HEK293T (cell line): ENCODE results near the gene KBTBD8.

Source experiments
- CTCF ChIA-PET: fragments of 350-600 bp; formaldehyde crosslinking; extraction: SDS; loops from one replicate; lab custom pipeline; 2021; ENCODE audit warnings: antibody characterized with exemption, inconsistent platforms; lab: Yijun Ruan, JAX
- POLR2A ChIA-PET: fragments of 350-600 bp; formaldehyde crosslinking; extraction: SDS; loops from one replicate; lab custom pipeline; 2020; ENCODE audit warnings: antibody characterized with exemption, inconsistent platforms; lab: Yijun Ruan, JAX
- DNase-seq: peaks from one replicate; pipeline ENCODE4 v3.0.0; 2012; ENCODE audit warnings: mixed read lengths; ENCODE audit errors: extremely low spot score
- ARNT ChIP-seq: fragments of 450-650 bp; IDR thresholded peaks from 2 replicates; pipeline ENCODE4 v1.6.1; 2017; ENCODE audit warnings: mild to moderate bottlenecking
- BHLHE40 ChIP-seq: fragments of 450-650 bp; IDR thresholded peaks from 2 replicates; pipeline ENCODE4 v1.6.1; 2016; ENCODE audit warnings: mild to moderate bottlenecking, moderate library complexity, borderline replicate concordance
- CTBP1 ChIP-seq: fragments of 450-650 bp; IDR thresholded peaks from 2 replicates; pipeline ENCODE4 v1.6.1; 2016; ENCODE audit warnings: borderline replicate concordance
- ELF4 ChIP-seq: fragments of 450-650 bp; IDR thresholded peaks from 2 replicates; pipeline ENCODE4 v1.6.1; 2017; ENCODE audit warnings: antibody characterized with exemption
- FOXA1 ChIP-seq: fragments of 450-650 bp; IDR thresholded peaks from 2 replicates; pipeline ENCODE4 v1.6.1; 2016; ENCODE audit warnings: mild to moderate bottlenecking
- FOXK2 ChIP-seq: fragments of 450-650 bp; IDR thresholded peaks from 2 replicates; pipeline ENCODE4 v1.6.1; 2016; ENCODE audit warnings: mild to moderate bottlenecking
- FOXM1 ChIP-seq: fragments of 450-650 bp; IDR thresholded peaks from 2 replicates; pipeline ENCODE4 v1.6.1; 2017; ENCODE audit warnings: mild to moderate bottlenecking, borderline replicate concordance
- HDGF ChIP-seq: fragments of 450-650 bp; IDR thresholded peaks from 2 replicates; pipeline ENCODE4 v1.6.1; 2017; ENCODE audit warnings: antibody characterized with exemption, borderline replicate concordance
- L3MBTL2 ChIP-seq: fragments of 450-650 bp; conservative IDR thresholded peaks from 2 replicates; pipeline ENCODE4 v1.6.1; 2016; ENCODE audit warnings: mild to moderate bottlenecking
- LEF1 ChIP-seq: fragments of 450-650 bp; IDR thresholded peaks from 2 replicates; pipeline ENCODE4 v1.6.1; 2017; ENCODE audit warnings: mild to moderate bottlenecking, borderline replicate concordance
- NFRKB ChIP-seq: fragments of 450-650 bp; IDR thresholded peaks from 2 replicates; pipeline ENCODE4 v1.6.1; 2016; ENCODE audit warnings: mild to moderate bottlenecking, moderate library complexity
- SP1 ChIP-seq: fragments of 450-650 bp; IDR thresholded peaks from 2 replicates; pipeline ENCODE4 v1.6.1; 2017
- SUZ12 ChIP-seq: fragments of 450-650 bp; IDR thresholded peaks from 2 replicates; pipeline ENCODE4 v1.6.1; 2016; ENCODE audit warnings: mild to moderate bottlenecking
- TARDBP ChIP-seq: fragments of 450-650 bp; IDR thresholded peaks from 2 replicates; pipeline ENCODE4 v1.6.1; 2016
- ZNF384 ChIP-seq: fragments of 450-650 bp; IDR thresholded peaks from 2 replicates; pipeline ENCODE4 v1.6.1; 2016
- TF ChIP-seq, protein P1 (sequence below): fragments of 450-650 bp; IDR thresholded peaks from 2 replicates; pipeline ENCODE4 v1.6.1; 2016

The KBTBD8 gene

DNA sequence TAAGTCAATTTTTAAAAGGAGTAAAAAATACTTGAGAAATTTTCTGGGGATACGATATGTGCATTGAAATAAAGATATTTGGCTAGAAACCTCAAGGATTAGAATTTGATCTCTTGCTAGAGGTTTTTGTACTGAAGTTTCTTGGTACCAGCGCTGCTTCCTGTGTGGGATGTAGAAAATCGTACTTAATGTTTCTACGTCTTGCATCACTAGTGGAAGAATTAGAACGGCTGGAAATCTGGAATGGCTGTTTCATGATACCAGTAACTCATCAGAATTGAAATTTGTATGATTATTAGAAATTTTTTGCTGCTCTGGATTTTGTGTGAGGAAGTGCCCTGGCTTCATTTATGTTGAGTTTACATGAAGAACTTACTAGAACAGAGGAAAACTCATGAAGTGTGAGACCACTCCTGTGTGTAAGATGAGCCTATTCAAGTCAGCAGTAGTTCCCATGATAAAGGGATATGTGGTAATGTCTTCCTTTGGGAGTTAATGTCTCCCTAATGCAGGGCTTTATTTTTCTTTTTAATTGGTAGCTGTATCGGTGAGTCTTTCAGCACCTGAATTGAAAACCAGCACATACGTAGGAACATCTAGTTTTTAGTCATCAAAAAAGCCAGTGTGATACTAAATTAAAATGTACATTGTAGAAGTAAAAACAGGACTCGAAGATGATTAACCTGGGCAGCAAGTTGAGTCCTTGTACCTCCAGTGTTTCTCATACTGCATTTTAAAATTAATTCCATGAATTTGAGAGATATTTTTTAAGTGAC is 3.2 kb downstream of the KBTBD8 start:
- TF ChIP-seq FOXA1 (no peak), L3MBTL2 (no peak), TARDBP (no peak), BHLHE40 (no peak), FOXM1 (no peak), FOXK2 (no peak), CTBP1 (no peak), LEF1 (no peak), SP1 (no peak), SUZ12 (no peak), ARNT (no peak), ELF4 (no peak), NFRKB (no peak), HDGF (no peak), ZNF384 (no peak)
- TF ChIP-seq, protein P1, sequence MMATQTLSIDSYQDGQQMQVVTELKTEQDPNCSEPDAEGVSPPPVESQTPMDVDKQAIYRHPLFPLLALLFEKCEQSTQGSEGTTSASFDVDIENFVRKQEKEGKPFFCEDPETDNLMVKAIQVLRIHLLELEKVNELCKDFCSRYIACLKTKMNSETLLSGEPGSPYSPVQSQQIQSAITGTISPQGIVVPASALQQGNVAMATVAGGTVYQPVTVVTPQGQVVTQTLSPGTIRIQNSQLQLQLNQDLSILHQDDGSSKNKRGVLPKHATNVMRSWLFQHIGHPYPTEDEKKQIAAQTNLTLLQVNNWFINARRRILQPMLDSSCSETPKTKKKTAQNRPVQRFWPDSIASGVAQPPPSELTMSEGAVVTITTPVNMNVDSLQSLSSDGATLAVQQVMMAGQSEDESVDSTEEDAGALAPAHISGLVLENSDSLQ: no peak
- ChIA-PET CTCF (no interaction called here), POLR2A (interaction anchor here (0.6 kb wide), 1 partner anchor 195 kb away, joined by 3 read pairs; no protein-coding TSS in a partner anchor)
- no peak for DNase-seq

- TF ChIP-seq ARNT (no peak), FOXK2 (no peak), ZNF384 (no peak), ELF4 (no peak), HDGF (no peak), CTBP1 (no peak), LEF1 (no peak), SUZ12 (no peak), BHLHE40 (no peak), L3MBTL2 (no peak)
- TF ChIP-seq, protein P1: no peak
- no peak for DNase-seq
- ChIA-PET CTCF (interaction anchor here (0.6 to 0.8 kb wide), 4 partner anchors 15 to 1822 kb away, joined by 3 to 4 read pairs (median 3); no protein-coding TSS in a partner anchor), POLR2A (interaction anchor here (2.0 kb wide), 1 partner anchor 8 kb away, joined by 13 read pairs; the partner anchor contains the start of gene KBTBD8)
Observed at GRCh38 chr3:67005974-67006373, 7.9 kb downstream of the KBTBD8 start.

- no peak for DNase-seq
- TF ChIP-seq BHLHE40 (no peak), L3MBTL2 (no peak), SP1 (no peak), ARNT (no peak), FOXK2 (no peak), FOXA1 (no peak), FOXM1 (no peak), HDGF (no peak), CTBP1 (no peak), TARDBP (no peak)
- TF ChIP-seq, protein P1: no peak
- ChIA-PET POLR2A (interaction anchor here (2.0 kb wide), 1 partner anchor 8 kb away, joined by 13 read pairs; the partner anchor contains the start of gene KBTBD8), CTCF (interaction anchor here (0.6 to 0.8 kb wide), 3 partner anchors 16 to 1821 kb away, joined by 3 to 4 read pairs (median 3); no protein-coding TSS in a partner anchor)
Observed at GRCh38 chr3:67006460-67006859, 8.4 kb downstream of the KBTBD8 start.

GRCh38 chr3:67008388-67008787 is 10.3 kb downstream of the KBTBD8 start:
- ChIA-PET CTCF (no interaction called here), POLR2A (no interaction called here)
- TF ChIP-seq FOXK2 (no peak), SP1 (no peak), BHLHE40 (no peak), CTBP1 (no peak), SUZ12 (no peak), ARNT (no peak)
- DNase-seq: no peak

GRCh38 chr3:67009716-67010115 is 11.6 kb downstream of the KBTBD8 start:
- ChIA-PET POLR2A (no interaction called here), CTCF (no interaction called here)
- TF ChIP-seq ELF4: no peak
- no peak for TF ChIP-seq HDGF
- TF ChIP-seq, protein P1: no peak
- TF ChIP-seq LEF1: no peak
- TF ChIP-seq NFRKB: no peak
- no peak for TF ChIP-seq CTBP1
- no peak for TF ChIP-seq SP1
- no peak for DNase-seq
